ENCODE data around the gene NCOA7.
A peak's percentile ranks its signal among the peaks of the same experiment; 100 is the strongest.

DNA sequence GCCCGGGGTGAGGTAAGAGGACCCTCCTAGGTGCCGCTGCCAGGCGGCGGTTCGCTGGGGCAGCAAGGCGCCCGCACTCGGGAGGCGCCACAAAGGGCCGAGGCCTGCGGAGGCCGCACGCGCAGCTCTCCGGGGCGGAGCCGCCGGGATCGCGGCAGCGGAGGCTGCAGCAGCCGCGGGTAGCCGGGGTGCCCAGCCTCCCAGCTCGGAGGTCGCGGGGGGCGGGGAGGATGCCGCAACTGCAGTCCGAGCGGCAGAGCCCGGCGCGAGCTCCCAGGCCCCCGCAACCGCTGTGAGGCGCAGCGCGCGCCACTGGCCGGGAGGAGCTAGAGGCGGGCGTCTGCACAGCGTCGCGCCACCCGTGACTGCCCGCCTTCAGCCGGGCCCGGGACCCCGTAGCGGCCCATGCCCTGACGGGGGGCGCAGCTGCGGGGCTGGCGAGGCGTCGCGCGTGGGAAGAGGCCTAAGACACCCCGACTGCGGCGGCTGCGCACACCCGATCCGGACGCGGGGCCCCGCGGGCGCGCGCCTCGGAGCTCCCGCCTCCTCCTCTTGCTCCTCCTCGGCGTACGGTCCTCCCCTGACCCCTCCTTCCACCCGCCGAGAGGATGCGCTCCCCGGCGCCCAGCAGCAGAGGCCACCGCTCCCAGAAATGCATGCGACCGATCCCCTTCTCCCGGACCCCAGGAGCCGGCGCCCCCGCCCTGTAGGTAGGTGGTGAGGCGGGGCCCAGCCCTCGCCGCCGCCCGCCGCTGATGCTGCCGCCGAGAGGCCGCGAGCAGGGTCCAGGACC lies at the start of gene NCOA7:
- TF ChIP-seq, protein P1, sequence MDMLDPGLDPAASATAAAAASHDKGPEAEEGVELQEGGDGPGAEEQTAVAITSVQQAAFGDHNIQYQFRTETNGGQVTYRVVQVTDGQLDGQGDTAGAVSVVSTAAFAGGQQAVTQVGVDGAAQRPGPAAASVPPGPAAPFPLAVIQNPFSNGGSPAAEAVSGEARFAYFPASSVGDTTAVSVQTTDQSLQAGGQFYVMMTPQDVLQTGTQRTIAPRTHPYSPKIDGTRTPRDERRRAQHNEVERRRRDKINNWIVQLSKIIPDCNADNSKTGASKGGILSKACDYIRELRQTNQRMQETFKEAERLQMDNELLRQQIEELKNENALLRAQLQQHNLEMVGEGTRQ (IDR thresholded peaks at IDR 0.05; ENCODE audit: low read length), result no peak
- TF ChIP-seq HDAC6 (IDR thresholded peaks at IDR 0.05; ENCODE audit: low read depth, low read length) (no peak), POLR2A (IDR thresholded peaks at IDR 0.05; ENCODE audit: control extremely low read depth in 1 of 2, low read depth in 2 of 2, low read length in 2 of 2) (peak; percentile 53 to 77), SIN3A (conservative IDR thresholded peaks at IDR 0.05 in 1 of 2, IDR thresholded peaks at IDR 0.05 in 1 of 2; ENCODE audit: low read depth in 1 of 2, low read length in 2 of 2) (0 out of 4 replicates have a peak, but pooled peaks have one; percentile 25 to 41), EZH2 (IDR thresholded peaks at IDR 0.05; ENCODE audit: low read depth, low read length, severe bottlenecking) (no peak), CHD1 (IDR thresholded peaks at IDR 0.05; ENCODE audit: low read depth, low read length) (no peak), MAFK (IDR thresholded peaks at IDR 0.05; ENCODE audit: low read depth, low read length) (no peak), CBX5 (IDR thresholded peaks at IDR 0.05; ENCODE audit: low read depth, low read length) (no peak)
- TF ChIP-seq, protein P2, sequence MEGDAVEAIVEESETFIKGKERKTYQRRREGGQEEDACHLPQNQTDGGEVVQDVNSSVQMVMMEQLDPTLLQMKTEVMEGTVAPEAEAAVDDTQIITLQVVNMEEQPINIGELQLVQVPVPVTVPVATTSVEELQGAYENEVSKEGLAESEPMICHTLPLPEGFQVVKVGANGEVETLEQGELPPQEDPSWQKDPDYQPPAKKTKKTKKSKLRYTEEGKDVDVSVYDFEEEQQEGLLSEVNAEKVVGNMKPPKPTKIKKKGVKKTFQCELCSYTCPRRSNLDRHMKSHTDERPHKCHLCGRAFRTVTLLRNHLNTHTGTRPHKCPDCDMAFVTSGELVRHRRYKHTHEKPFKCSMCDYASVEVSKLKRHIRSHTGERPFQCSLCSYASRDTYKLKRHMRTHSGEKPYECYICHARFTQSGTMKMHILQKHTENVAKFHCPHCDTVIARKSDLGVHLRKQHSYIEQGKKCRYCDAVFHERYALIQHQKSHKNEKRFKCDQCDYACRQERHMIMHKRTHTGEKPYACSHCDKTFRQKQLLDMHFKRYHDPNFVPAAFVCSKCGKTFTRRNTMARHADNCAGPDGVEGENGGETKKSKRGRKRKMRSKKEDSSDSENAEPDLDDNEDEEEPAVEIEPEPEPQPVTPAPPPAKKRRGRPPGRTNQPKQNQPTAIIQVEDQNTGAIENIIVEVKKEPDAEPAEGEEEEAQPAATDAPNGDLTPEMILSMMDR (IDR thresholded peaks at IDR 0.05; ENCODE audit: control extremely low read depth in 1 of 3, insufficient read depth in 1 of 3, low read depth in 1 of 3, low read length in 3 of 3), result no peak
- TF ChIP-seq, protein P3, sequence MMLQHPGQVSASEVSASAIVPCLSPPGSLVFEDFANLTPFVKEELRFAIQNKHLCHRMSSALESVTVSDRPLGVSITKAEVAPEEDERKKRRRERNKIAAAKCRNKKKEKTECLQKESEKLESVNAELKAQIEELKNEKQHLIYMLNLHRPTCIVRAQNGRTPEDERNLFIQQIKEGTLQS (IDR thresholded peaks at IDR 0.05; ENCODE audit: insufficient read depth, low read depth, low read length), result no peak
